ENCODE results near the gene DYNC1LI1. TPM values are rescaled to one million over a fixed set of nuclear protein-coding genes. Genes with fewer than 3 reads are reported as not detected.

Gene DYNC1LI1
- polyA plus RNA-seq, 1 of the 3 experiments (the other 2 are of a cell fraction), result 15.4 TPM

GRCh38 chr3:32510075-32510724 lies 60.5 kb downstream of the DYNC1LI1 start (continued):
- TF ChIP-seq TAF1 (IDR thresholded peaks at IDR 0.05; ENCODE audit: borderline replicate concordance, low read depth, low read length) (no peak), TEAD4 (IDR thresholded peaks at IDR 0.05; ENCODE audit: borderline replicate concordance, insufficient read depth) (no peak), EP300 (IDR thresholded peaks at IDR 0.05; ENCODE audit: borderline replicate concordance in 1 of 2, low read depth in 1 of 2, low read length in 1 of 2) (no peak), REST (IDR thresholded peaks at IDR 0.05; ENCODE audit: low read depth, low read length) (no peak), RXRA (IDR thresholded peaks at IDR 0.05; ENCODE audit: borderline replicate concordance, low read depth) (no peak)

GRCh38 chr3:32508711-32509110 lies 61.9 kb downstream of the DYNC1LI1 start:
- CTCF ChIA-PET, result interaction anchor here (0.7 to 8.4 kb wide), 4 partner anchors 18 to 155 kb away, joined by 3 to 114 read pairs (median 3); no protein-coding TSS in a partner anchor

More at GRCh38 chr3:32508711-32509110, 61.9 kb downstream of the DYNC1LI1 start:
- no peak for DNase-seq
- Histone ChIP-seq H3K36me3 (replicated peaks in 1 of 2; ENCODE audit: control insufficient read depth in 1 of 2, insufficient read depth in 2 of 2, low read length in 1 of 2) (no peaks in the 10 kb centered on the region), H3F3A (replicated peaks; ENCODE audit: insufficient read depth) (peaks cover 3% of the 10 kb centered on the region), H3K27me3 (ENCODE audit: insufficient read depth) (no peaks in the 10 kb centered on the region), H3K9me3 (no peaks in the 10 kb centered on the region), H3K79me2 (ENCODE audit: insufficient read depth) (no peaks in the 10 kb centered on the region), H4K20me1 (ENCODE audit: insufficient read depth) (no peaks in the 10 kb centered on the region), H3K4me3 (ENCODE audit: low read depth in 2 of 2, low read length in 1 of 2) (no peak overlapping the region), H3K9ac (no peak overlapping the region), H3K9me2 (no peaks in the 10 kb centered on the region), H2AFZ (ENCODE audit: low read depth) (no peak overlapping the region), H3K27ac (ENCODE audit: low read depth in 2 of 2, low read length in 1 of 2) (no peak overlapping the region), H3K4me2 (no peak overlapping the region), H3K4me1 (ENCODE audit: control insufficient read depth in 1 of 2, insufficient read depth in 2 of 2, low read depth in 1 of 2, low read length in 1 of 2) (no peaks in the 10 kb centered on the region; a peak in 1 of 4 replicates)
- WGBS (ENCODE audit: low lambda C conversion rate), result 76% methylated on average over 7 of the region's 7 CpGs
- POLR2A ChIA-PET, result no interaction called here
- TF ChIP-seq FOXM1 (IDR thresholded peaks at IDR 0.05; ENCODE audit: low read depth) (no peak), POLR2AphosphoS5 (IDR thresholded peaks at IDR 0.05; ENCODE audit: low read depth, low read length) (no peak), CTCF (IDR thresholded peaks at IDR 0.05) (no peak), TAF1 (IDR thresholded peaks at IDR 0.05; ENCODE audit: borderline replicate concordance, low read depth, low read length) (no peak)

Measured in SK-N-SH (cell line).